Measurements from ENCODE around the gene RCAN3. TPM values are rescaled to one million over a fixed set of nuclear protein-coding genes. Genes with fewer than 3 reads are reported as not detected.

Gene RCAN3
- total and polyA plus RNA-seq, 2 donors from 2014 or later: 3.5 to 27.1 TPM

- Histone ChIP-seq H3K4me3 (ENCODE audit: low read length in 3 of 3) (no peak overlapping the region), H3K4me1 (ENCODE audit: control insufficient read depth in 2 of 3, insufficient read depth in 2 of 3, low read depth in 1 of 3, low read length in 3 of 3) (peaks cover 0 to 6% (median 0%) of the 10 kb centered on the region in 3 donors), H3K9me3 (ENCODE audit: control insufficient read depth in 2 of 3, insufficient read depth in 1 of 3, low read length in 3 of 3) (no peaks in the 10 kb centered on the region), H3K36me3 (ENCODE audit: control insufficient read depth in 2 of 3, insufficient read depth in 3 of 3, low read length in 3 of 3) (no peaks in the 10 kb centered on the region), H3K9ac (ENCODE audit: low read length in 3 of 3) (peak overlapping the region in 1 of 3 donors; percentile 61), H3K27me3 (ENCODE audit: control insufficient read depth, insufficient read depth, low read length) (no peaks in the 10 kb centered on the region), H3K27ac (ENCODE audit: low read depth in 2 of 2, low read length in 2 of 2) (no peak overlapping the region)
- intact Hi-C loops (cut with DNase I): no loop called here
- FAIRE-seq (no peak), DNase-seq (peak in 1 of 5 donors; percentile 4)
- no peak for TF ChIP-seq CTCF (IDR thresholded peaks at IDR 0.05; ENCODE audit: borderline replicate concordance, extremely low read depth, insufficient read depth)
Measured at GRCh38 chr1:24568475-24568874, 65.8 kb downstream of the RCAN3 start.

- Histone ChIP-seq H3K4me3 (ENCODE audit: low read length in 3 of 3) (no peak overlapping the region), H3K27me3 (ENCODE audit: control insufficient read depth, insufficient read depth, low read length) (no peaks in the 10 kb centered on the region), H3K9me3 (ENCODE audit: control insufficient read depth in 2 of 3, insufficient read depth in 1 of 3, low read length in 3 of 3) (no peaks in the 10 kb centered on the region), H3K4me1 (ENCODE audit: control insufficient read depth in 2 of 3, insufficient read depth in 2 of 3, low read depth in 1 of 3, low read length in 3 of 3) (peaks cover 0 to 6% (median 0%) of the 10 kb centered on the region in 3 donors), H3K9ac (ENCODE audit: low read length in 3 of 3) (no peak overlapping the region), H3K36me3 (ENCODE audit: control insufficient read depth in 2 of 3, insufficient read depth in 3 of 3, low read length in 3 of 3) (no peaks in the 10 kb centered on the region), H3K27ac (ENCODE audit: low read depth in 2 of 2, low read length in 2 of 2) (no peak overlapping the region)
- no peak for TF ChIP-seq CTCF (IDR thresholded peaks at IDR 0.05; ENCODE audit: borderline replicate concordance, extremely low read depth, insufficient read depth)
- DNase-seq: peak in 1 of 5 donors; percentile 6
- intact Hi-C loops (cut with DNase I): no loop called here
- FAIRE-seq: no peak
Measured at GRCh38 chr1:24570265-24571125, 67.9 kb downstream of the RCAN3 start.

GRCh38 chr1:24572301-24572700 is 69.7 kb downstream of the RCAN3 start:
- no peak for DNase-seq

More at GRCh38 chr1:24572301-24572700, 69.7 kb downstream of the RCAN3 start:
- Histone ChIP-seq H3K27ac (ENCODE audit: low read depth in 2 of 2, low read length in 2 of 2) (no peak overlapping the region), H3K9me3 (ENCODE audit: control insufficient read depth in 2 of 3, insufficient read depth in 1 of 3, low read length in 3 of 3) (no peaks in the 10 kb centered on the region), H3K27me3 (ENCODE audit: control insufficient read depth, insufficient read depth, low read length) (no peaks in the 10 kb centered on the region), H3K9ac (ENCODE audit: low read length in 3 of 3) (no peak overlapping the region), H3K4me1 (ENCODE audit: control insufficient read depth in 2 of 3, insufficient read depth in 2 of 3, low read depth in 1 of 3, low read length in 3 of 3) (peaks cover 0 to 6% (median 0%) of the 10 kb centered on the region in 3 donors), H3K36me3 (ENCODE audit: control insufficient read depth in 2 of 3, insufficient read depth in 3 of 3, low read length in 3 of 3) (no peaks in the 10 kb centered on the region), H3K4me3 (ENCODE audit: low read length in 3 of 3) (no peak overlapping the region)
- intact Hi-C loops (cut with DNase I): no loop called here
- TF ChIP-seq CTCF (IDR thresholded peaks at IDR 0.05; ENCODE audit: borderline replicate concordance, extremely low read depth, insufficient read depth): no peak
- FAIRE-seq: no peak
